HG02642 (cell line): ENCODE data around the gene CACNG7.

Experiments
- ATAC-seq: cut with Tn5 transposase; IDR thresholded peaks from one replicate; pipeline ENCODE4 v1.9.1; 2021; ENCODE audit warnings: mild to moderate bottlenecking; ENCODE audit not compliant: unreplicated experiment, poor library complexity

The CACNG7 gene

DNA sequence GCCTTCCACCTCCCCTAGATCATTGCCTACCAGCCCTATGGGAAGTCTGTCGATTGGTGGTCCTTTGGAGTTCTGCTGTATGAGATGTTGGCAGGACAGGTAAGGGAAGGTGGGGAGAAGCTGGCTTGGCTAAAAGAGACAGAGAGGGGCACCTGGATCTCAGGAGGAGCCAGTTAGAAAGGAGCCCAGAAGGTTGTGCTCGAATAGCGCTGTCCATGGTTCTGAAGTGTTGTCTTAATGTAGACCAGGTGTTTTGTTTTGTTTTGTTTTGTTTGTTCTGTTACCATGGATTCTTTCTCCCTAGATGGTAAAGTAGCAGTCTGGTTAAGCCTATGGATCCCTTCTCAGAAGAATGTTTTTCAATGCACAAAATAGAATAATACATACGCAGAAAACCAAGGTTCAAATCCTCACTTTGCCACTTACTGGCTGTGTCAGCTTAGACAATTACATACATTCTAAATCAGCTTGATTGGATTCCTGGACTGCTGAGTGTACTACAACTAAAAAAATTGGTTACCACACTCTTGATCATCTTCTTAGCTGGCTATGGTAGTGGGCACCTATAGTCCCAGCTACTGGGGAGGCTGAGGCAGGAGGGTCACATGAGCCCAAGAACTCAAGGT, 5.9 kb upstream of the CACNG7 start:
- no peak for ATAC-seq

DNA sequence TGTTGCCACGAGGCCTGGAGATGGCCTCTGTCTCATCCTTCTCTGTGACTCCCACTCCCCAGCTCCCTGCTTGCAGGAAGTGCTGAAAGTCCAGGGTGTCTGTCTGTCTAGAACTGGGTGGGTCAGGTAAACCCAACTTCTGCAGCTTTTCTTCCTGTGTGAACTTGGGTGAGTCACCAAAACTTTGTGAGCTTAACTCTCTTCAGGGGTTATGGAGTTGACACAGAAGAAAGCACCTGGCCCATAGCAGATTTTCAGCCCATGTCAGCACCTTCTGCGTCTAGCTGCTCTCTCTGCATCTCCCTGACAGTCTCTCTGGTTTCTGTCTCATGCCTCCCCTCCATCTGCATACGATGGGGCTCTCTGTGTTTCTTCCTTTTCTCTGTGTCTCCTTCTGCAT, 4.2 kb upstream of the CACNG7 start:
- ATAC-seq = no peak

DNA sequence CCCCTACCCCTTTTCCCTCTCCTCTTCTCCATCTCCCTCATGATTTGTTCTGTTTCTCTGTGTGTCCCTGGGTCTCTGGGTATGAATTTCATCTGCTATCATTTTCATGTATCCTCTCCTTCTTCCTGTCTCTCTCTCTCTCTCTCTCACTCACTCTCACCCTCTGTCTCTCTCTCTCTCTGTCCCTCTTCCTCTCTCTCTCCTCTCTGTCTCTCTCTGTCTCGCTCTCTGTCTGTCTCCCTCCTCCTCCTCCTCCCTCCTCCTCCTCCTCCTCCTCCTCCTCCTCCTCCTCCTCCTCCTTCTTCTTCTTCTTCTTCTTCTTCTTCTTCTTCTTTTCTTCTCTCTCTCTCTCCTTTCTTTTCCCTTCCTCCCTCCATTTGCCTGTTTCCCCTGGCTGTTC, 3.3 kb upstream of the CACNG7 start:
- no peak for ATAC-seq

DNA sequence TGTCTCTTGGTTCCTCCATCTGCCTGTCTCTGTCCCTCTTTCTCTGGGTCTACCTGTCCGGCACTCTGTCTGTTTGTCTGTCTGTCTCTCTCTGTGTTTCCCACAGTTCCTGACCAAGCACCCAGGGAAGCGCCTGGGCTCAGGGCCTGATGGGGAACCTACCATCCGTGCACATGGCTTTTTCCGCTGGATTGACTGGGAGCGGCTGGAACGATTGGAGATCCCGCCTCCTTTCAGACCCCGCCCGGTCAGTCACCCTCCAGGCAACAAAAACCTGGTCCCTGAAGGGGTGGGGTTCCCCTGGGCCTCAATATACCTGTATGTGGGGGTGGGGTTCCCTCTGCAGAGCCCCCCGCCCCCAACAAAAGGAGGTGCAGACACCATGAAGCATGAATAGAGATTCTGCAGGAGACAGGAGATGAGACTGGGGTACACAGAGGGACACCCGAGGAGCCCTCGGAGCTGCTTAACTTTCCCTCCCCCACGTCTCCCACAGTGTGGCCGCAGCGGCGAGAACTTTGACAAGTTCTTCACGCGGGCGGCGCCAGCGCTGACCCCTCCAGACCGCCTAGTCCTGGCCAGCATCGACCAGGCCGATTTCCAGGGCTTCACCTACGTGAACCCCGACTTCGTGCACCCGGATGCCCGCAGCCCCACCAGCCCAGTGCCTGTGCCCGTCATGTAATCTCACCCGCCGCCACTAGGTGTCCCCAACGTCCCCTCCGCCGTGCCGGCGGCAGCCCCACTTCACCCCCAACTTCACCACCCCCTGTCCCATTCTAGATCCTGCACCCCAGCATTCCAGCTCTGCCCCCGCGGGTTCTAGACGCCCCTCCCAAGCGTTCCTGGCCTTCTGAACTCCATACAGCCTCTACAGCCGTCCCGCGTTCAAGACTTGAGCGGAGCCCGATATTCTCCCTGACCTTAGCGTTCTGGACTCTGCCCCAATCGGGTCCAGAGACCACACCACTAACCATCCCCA, 2.6 kb upstream of the CACNG7 start:
- no peak for ATAC-seq

DNA sequence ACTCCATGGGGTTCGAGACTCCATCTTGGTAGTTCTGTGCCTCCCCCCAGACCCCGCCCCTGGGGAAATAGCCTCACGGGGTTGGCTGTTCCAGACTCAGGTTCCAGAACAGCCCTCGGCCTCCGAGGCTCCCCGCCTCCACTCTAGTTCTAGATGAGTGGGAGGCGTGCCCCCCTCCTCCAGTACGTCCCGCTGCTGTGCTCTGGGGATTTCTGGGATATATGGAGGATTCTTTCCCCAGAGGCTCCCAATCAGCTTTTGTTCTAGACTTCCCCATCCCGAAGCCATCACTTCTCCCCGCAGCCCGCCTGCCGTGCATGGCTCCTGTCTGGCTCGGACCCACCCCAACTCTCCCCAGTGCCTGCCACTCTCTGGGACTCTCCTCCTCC, 1.9 kb upstream of the CACNG7 start:
- no peak for ATAC-seq

DNA sequence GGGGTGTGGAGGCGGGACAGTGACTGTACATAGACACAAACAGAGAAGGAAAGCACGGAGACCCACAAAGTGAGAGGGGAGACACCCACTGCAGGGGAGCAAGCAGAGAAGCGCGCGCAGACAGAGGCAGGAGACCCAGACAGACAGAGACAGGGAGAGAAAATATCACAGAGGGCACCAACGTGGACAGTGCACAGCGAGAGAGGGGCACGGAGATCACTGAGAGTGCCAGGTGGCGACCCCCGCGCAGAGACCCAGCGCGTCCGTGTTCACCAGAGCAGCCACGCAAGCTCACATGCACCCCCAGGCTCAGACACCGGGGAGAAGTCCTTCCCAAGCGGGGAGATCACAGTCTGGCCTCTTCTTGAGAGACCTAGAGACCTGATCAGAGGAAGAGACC, 1.4 kb upstream of the CACNG7 start:
- ATAC-seq = no peak

DNA sequence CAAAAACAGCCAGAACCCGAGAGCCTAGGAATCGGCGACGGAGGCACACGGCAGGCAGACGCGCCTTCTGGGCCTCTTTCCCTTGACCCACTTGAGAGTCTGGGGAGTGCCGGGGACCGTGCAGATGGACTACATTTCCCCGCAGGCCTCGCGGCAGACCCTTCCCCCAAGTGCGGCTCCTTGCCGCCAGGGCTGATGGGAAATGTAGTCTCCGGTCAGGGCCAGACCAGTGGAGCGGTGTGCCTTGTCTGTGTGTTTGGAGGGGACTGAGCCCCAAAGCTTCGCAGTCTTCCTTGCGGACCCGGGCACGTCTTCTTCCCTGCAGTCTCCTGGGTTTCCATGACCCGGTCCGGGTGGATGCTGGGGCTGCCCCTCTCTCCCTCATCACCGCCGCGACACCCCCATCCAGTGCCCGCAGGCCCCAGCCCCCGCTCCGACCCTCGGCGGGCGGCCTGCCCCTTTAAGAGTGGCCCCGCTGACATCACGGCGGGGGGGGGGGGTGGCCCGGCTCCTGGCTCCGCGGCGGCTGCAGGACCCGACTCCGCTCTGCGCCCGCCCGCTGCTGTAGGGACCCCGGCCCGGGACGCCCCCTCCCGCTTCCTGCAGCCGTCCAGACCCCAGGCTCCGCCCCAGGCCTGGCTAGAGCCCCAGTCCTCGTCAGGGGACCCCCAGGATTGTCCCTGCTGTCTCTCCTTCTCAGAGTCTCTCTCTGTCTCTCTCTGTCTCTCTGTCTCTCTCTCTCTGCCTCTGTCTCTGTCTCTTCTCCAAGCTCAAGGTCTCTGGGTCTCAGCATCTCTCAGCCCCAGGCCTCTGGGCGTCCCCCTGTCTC, 758 bp upstream of the CACNG7 start:
- no peak for ATAC-seq

DNA sequence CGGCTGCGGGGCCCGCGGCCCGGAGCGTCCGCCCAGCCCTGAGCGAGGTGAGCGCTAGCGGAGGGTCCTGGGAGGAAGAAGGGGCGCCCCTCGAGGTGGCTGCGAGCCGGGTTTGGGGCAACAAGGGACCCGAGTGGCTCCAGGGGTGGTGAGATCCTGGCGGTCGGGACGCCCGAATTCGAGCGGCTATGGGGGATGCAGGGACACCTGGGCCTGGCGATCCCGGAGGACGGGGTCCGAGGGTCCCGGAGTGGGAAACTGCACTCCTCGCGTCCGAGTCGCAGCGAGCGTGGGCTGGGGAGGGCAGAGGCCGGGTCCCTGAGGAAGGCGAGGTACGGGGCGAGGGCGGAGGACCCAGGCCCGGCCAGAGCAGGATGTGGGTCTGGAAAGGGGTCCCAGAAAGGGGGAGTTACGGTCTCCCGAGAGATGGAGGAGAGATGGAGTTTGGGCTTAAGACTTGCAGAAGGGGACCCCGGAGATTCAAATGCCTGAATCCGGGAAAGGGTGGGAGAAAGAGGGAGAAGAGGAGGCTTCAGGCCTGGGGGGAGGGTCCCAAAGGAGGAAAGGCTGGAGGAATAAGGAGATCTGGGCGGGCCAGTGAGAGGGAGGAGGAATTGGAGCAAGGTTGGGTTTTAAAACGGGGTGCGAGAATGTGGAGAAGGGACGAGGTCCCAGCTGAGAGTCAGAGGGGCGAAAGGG, 542 bp downstream of the CACNG7 start:
- no peak for ATAC-seq

DNA sequence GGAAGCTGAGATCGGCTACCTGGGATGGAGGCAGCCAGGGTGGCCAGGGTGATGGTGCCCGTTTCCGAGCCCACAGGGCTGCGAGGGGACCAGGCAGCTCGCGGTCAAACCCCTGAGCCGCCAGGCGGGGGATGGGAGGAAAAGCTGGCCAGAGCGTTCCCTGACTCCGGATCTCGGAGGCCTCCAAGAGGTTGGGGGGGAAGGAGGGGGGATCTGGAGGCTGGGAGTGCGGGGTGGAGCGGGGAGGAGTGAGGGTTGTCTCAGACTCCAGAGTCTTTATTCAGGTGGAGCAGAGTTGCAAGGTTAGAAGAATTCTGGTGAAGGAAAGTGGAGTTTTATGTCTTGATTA, 1.1 kb downstream of the CACNG7 start:
- ATAC-seq = no peak

DNA sequence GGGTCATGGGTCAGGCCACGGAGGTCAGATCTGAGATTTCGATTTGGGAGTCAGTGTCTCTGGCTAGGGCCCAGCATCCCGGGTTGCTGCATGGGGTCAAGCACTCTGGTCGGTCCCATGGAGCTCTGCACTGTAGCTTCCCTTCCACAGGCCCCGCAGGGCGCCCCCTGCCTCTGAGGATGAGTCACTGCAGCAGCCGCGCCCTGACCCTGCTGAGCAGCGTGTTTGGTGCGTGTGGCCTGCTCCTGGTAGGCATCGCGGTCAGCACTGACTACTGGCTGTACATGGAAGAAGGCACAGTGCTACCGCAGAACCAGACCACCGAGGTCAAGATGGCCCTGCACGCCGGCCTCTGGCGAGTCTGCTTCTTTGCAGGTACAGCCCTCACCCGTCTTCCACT, 3.6 kb downstream of the CACNG7 start:
- ATAC-seq = no peak

DNA sequence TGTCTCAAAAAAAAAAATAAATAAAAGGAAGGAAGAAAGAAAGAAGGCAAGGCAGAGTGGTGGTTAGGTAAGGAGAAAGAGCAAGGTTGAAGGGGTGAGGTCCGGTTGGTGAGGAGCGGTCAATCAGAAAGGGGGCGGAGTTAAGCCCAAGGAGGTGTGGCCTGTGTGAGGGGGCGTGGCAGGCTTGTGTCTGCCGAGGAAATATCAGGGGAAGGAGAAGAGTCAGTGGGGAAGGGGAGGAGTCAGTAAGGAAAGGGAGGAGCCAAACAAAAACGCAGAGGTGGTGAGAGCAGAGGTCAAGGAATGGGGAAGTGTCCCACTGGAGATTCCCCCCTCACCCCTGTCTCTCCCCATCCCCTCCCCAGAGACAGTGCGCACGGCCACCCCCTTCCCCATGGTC, 5.9 kb downstream of the CACNG7 start:
- ATAC-seq = no peak

DNA sequence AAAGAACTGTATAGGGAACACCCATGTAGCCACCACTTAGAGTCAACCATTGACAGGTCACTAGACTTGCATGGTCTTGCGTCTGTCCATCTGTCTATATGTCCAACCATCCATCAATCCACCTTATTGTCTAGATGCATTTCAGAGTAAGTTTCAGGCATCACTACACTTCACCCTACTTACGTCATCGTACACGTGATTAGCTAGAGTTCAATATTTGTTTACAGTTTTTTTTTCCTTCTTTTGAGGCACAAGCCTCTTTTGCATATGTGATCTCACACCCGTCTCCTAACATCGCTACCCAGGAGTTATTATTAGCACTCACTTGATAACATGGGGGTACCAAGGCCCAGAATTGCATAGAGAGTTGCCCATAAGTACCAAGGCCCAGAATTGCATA, 6.9 kb downstream of the CACNG7 start:
- ATAC-seq = no peak

DNA sequence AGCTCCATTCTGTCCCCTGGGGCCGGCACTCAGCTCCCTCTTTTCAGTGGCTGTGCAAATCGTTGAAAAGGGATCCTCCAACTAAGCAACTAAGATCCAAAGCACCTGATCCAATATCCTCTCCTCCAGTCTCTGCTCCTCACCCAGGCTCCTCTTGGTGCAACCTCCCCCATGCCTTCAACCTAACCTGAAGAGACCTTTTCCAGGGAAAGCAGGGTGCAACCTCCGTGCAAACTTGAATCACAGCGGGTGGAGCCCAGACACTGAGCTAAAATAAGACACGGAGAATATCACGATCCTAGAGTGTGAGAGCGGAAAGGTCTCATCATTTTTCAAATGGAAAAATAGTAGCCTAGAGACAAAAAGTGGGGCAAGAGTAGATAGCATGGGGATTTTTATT, 8.3 kb downstream of the CACNG7 start:
- ATAC-seq = no peak

DNA sequence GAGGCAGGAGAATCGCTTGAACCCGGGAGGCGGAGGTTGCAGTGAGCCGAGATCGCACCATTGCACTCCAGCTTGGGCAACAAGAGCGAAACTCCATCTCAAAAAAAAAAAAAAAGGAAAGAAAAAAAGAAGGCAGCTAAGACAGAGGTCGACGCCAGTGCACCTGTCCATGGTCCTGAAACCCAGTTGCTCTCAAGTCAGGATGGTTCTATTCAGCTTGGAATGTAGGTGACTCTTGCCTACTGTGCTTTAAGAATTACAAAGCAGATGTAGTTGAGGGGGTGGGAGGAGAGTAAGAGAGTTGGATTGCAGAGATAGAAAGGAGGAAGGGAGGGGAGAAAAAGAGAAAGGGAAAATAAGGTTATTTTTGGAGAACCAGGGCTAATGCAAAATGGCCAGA, 18.7 kb downstream of the CACNG7 start:
- ATAC-seq = no peak

DNA sequence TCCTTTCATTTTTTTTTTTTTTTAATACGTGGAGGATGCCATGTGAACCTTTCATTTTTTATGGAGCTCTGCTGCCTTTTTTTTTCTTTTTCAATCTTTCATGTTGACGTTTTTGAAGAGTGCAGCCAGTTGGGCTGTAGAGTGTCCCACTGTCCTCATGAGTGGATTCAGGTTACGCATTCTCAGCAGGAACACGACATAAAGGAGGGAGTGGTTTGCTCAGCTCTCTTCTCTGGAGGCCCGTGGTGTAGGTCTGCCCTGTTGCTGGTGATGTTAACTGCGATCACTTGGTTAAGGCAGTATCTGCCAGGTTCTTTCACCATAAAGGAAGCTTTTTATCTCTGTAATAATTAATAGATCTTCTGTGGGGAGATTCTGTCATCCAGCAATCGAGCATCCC, 27.0 kb downstream of the CACNG7 start:
- no peak for ATAC-seq

DNA sequence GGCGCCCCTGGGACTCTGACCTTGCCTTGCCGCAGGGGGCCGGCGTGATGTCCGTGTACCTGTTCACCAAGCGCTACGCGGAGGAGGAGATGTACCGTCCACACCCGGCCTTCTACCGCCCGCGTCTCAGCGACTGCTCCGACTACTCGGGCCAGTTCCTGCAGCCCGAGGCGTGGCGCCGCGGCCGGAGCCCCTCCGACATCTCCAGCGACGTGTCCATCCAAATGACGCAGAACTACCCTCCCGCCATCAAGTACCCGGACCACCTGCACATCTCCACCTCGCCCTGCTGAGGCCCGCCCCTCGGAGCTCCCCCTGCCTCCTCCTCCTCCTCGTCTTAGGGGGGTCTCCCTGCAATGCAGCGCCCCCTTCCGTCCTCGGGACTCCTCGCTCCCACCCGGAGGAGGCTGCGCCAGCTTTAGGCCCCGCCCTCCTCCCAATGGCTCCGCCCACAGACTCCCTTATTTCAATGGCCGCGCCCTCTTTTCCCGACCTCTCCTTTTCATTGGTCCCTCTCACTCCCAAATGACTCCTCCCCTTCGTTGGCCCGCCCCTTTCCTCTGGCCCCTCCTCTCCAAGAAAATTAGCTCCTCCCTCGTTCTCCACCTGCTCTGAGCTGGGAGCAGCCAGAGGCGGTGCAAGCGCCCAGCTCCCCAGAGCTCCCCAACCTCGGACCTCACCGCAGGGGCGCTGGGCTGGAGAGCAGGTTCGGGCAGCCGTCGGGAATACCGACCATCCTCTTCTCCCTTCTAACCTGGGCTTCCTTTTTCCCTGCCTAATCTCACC, 33.1 kb downstream of the CACNG7 start:
- no peak for ATAC-seq

DNA sequence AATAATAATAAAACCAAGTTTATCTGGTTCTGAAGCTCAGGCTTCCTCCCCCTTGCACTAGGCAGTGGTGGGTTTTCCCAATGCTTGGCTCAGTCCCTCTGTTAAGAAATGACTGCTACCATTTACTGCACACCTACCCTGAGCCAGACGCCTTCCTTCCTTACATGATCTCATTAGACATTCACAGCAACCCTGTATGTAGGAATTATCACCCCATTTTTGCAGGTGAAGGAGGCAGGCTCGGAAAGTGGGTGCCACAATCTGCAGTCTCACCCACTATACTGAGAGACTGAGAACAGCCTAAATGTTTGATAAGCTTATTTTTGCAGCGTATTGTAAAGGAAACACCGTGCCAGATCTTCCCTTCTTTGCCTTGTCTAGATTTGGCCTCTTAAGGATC, 35.3 kb downstream of the CACNG7 start:
- ATAC-seq = no peak

DNA sequence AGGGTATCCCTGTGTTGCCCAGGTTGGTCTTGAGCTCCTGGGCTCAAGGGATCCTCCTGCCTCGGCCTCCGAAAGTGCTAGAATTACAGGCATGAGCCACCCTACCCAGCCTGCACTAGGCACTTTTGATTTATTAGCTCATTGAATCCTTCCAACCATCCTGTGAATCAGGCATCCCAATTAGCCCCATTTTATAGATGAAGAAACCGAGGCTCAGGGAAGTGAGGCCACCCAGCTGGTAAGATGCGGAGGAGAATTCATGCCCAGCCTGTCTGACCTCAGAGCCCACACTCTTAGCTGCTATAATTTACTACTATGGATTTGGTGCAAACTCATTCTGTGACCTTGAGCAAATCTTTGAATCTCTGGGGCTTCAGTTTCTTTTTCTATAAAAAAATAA, 35.9 kb downstream of the CACNG7 start:
- ATAC-seq = no peak

DNA sequence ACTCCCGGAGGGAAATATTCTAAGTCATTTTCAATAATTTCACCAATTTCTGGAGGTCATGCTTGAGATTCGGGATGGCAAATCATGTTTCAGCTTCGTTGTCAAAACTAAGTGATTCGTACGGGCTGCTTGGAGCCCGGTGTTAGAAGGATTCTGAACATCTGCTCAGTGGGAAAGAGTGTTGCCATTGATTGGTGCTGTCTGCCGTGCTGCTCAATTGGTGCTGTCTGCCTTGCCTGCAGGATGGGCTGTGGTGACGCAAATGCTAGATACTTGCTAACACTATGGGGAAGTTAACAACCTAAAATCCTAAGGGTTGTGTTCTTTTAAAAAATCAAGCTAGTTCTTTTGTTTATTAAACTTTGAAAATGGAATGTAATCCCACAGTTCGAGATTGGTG, 36.4 kb downstream of the CACNG7 start:
- no peak for ATAC-seq

DNA sequence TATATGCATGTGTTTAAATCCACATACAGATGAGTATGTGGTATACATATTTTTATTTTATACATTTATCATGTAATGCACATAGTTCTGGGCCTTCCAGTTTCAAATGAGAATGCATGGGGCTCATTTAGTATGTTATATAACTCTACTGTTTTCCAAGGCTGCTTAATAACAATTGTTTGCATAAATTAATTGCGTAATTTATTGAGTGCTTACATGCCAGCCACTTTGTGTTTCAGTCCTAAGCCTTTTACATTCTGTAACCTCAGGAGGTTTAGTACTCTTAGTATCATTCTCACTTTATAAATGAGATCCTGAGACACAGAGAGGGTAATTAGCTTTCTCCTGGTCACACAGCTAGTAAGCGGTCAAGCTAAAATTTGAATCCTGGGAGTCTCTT, 36.9 kb downstream of the CACNG7 start:
- ATAC-seq = no peak
